GM23248 (cell line): Measurements from ENCODE around the gene MGAT5.

ENCODE experiments used
- EZH2 ChIP-seq: fragments of 200-600 bp; sonication (generic); IDR thresholded peaks from 2 replicates; pipeline ENCODE4 v1.6.1; 2018; ENCODE audit warnings: antibody characterized with exemption, mild to moderate bottlenecking; ENCODE audit not compliant: insufficient read depth, poor library complexity, severe bottlenecking
- EZH2phosphoT487 ChIP-seq: fragments of 200-600 bp; sonication (generic); IDR thresholded peaks from 2 replicates; pipeline ENCODE4 v1.6.1; 2018; ENCODE audit warnings: antibody characterized with exemption, moderate library complexity, mild to moderate bottlenecking, low read depth; ENCODE audit not compliant: insufficient read depth

GRCh38 chr2:134331081-134331480, 77.2 kb downstream of the MGAT5 start:
- no peak for TF ChIP-seq EZH2phosphoT487
- TF ChIP-seq EZH2: no peak
